HG02588 (cell line): Measurements from ENCODE around the gene HOXB8.

Experiments
- ATAC-seq: cut with Tn5 transposase; IDR thresholded peaks from one replicate; pipeline ENCODE4 v1.9.1; 2021; ENCODE audit warnings: mild to moderate bottlenecking, moderate library complexity; ENCODE audit not compliant: unreplicated experiment

The HOXB8 gene

DNA sequence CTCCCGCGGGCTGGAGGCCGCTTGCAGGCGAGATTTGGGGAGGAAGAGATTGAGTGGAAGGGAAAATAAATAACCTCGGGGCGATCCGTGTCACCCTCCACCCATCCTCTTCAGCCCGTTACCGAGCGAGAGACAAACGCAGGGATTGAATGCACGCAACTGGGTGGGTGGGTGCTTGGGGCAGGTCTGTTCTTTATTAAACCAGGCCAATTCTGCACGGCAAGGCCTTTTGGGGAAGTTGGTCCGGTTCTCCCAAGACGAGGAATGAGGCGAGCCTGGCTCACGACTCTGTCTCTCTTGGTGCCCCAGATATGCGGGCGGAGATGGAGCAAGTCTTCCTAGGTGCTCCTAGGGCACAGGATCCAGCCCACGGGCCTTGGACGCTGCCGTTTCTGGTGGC is 3.9 kb downstream of the HOXB8 start:
- no peak for ATAC-seq

DNA sequence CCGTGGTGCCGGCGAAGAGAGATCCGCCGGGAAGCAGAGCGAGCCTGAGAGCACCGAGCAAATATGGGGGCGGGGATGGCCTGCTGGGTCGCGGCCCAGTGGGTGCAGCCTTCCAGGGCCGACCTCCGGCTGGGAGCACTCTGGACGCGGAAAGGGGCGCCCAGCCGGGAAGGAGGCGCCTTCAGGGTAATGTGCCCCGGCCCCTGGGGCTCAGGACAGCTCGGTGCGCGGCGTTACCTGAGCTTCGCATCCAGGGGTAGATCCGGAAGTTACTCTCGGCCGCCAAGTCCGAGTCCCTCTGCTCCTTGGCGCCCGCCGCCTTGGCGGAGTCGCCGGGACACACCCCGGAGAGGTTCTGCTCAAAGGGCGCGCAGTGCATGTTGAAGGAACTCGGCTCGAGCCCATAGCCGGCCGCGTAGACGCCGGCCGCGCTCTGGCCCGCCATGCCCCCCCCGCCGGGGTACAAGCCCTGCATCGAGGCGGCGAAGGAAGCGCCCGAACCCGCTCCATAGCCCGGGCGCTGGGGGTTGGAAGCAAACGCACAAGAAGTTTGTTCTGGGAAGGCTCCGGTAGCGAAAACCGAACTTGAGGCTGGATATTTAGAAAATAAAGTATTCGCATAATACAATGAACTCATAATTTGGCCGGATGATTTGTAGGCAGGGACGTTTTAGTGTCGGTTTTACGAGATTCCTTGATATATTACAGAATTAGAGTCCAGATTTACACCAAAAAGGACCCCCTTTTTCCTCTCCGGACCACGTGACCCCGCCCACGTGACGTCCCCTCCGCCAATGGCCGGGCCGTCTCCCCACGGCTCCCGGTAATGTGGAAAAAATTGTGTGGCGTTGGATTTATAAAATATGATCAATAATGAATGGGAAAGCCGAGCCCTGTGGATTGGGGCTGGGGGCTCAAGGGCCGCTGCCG is 4.5 kb downstream of the HOXB8 start, which contains the start of gene HOXB7:
Gene HOXB7 (minus strand): TSS at position 736 of the 930 bp plus-strand sequence. CDS start 99 bp downstream, at position 637.
- no peak for ATAC-seq

DNA sequence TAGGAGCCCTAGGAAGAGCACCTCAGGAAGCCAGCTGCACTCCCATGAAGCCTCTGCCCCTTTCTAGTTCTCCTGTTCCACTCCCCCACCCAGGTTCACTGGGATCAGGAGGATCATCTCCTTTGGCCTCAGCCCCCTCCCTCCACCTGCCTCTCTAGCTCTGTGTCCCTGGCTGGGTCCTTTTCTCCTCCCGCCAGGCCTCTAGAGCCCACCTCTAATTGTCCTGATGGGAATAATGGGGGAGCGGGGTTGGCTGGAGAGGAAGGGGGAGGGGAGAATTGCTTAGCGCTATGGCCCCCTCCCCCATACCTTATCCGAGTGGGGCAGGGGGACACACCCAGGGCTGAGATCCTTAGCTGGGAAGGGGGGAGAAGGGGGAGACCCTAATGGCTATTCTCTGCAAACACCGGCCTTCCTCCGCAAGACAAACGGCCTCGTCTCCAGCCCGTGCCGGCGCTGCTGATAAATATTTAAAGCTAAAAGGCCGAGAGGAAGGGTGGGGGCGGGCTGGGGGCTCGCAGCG is 5.3 kb downstream of the HOXB8 start:
- ATAC-seq: no peak

DNA sequence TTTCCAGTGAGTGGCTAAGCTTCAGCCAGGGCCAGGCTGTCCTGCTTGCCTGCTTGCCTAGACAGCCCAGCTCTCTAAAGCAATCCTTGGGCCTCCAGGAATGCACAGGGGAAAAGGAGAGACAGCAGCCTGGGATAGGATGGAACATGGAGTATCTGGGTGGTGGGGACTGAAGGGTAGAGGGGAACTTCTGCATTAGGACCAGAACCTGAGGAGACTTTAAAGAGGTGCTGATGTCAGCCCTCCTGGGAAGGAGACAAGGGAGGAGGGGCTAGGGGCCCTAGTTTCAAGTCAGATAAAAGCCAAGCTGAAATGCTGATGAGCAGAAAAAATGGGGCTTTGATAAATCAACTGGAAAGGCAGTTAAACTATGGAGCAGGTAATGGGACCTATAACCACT is 6.1 kb downstream of the HOXB8 start:
- no peak for ATAC-seq

DNA sequence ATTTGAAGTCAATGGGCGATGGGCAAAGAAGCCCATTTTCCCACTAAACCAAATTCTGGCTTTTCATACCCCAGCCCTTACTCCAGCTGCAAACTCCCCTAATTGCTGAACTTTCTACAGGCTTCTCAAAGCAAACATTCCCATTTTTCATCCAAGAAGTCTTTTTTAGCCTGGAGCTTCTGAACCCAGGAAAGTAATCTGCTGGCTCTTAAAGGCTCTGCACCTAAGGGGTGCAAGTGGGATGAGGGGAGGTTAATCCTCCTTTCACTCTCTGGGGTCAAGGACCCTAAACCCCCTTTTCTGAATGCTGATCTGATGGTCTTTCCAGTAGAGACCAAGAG is 6.6 kb downstream of the HOXB8 start:
- ATAC-seq: no peak

DNA sequence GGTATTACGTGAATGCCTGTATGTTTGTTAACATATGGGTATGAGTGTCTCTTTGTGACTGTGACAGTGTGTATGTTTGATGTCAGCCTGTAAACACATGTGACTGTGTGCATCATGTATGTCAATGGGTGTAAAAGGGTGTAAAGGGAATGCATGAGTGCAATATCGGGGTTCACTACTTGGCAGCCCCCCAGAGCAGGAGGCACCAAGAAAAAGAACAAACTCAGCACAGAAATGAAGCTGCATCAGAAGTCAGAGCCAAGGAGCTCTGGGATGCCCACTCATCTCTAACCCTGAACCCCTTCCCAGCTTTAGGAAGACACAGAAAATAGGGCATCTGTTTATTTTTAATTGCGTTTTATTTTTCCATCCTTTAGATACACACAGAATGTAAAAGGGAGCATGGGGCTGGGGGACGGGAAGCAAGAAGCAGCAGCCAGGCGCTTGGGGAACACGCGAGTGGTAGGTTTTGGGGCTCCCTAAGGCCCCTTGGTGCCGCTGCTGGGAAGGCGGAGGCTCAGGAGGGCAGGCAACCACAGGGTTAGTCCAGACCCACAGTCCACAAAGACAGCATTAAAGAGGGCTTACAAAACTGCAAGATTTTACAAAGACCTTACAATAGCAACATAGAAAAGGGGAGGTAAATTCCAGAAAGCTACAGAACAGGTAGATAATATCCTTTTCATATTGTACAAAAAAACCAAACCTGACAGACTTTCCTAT is 8.0 kb downstream of the HOXB8 start:
- ATAC-seq: no peak

GRCh38 chr17:48605991-48606891 is 8.9 kb downstream of the HOXB8 start:
- ATAC-seq: no peak

- no peak for ATAC-seq
These were observed 9.6 kb downstream of the HOXB8 start for GRCh38 chr17:48605409-48605919.

- ATAC-seq: no peak
These were observed 10.2 kb downstream of the HOXB8 start, which contains the start of gene HOXB6 for GRCh38 chr17:48604770-48605329. Gene HOXB6, minus strand, starts transcription at chr17:48604986. Its CDS starts 6,836 bp downstream, at chr17:48598150.

DNA sequence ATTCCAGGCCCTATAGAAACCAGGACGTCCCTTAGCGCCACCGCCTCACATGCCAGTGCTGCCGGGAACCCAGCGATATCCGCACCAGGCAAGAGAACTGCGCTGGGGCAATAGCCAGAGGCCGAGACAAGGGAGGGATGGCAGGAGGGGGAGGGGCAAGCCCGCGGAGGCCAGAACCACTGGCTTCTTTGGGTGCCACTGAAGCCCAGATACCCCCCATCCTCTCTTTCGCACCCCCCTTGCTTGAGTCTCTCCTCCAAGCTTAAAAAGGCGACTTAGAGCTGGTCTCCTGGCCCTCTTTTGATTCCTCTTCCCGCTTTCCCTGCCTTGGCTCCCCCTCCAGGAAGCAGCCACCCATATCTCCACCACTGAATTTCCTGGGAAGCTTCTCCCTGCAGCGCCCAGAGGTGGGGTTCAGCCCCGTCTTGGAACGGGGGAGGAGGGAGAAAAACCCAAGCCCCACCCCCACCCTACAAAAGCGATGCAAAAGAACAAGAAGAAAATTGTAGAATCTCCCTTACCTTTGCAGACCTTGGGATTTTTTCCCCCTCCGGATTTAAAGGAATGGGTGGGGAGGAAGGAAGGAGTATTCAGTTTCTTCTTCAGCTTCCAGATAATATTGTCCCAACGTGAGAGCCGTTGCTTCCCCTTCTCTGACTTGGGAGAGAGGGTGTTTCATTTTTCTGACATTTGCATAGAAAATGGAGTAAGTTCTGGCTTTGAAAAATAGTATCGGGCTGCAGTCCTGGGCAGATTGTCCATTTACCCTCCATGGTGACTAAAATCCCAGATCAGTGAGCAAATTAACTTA is 10.9 kb downstream of the HOXB8 start:
- ATAC-seq: no peak

GRCh38 chr17:48601539-48602425 is 13.3 kb downstream of the HOXB8 start:
- ATAC-seq: peak; percentile 10

GRCh38 chr17:48601207-48601538 is 13.9 kb downstream of the HOXB8 start:
- no peak for ATAC-seq

DNA sequence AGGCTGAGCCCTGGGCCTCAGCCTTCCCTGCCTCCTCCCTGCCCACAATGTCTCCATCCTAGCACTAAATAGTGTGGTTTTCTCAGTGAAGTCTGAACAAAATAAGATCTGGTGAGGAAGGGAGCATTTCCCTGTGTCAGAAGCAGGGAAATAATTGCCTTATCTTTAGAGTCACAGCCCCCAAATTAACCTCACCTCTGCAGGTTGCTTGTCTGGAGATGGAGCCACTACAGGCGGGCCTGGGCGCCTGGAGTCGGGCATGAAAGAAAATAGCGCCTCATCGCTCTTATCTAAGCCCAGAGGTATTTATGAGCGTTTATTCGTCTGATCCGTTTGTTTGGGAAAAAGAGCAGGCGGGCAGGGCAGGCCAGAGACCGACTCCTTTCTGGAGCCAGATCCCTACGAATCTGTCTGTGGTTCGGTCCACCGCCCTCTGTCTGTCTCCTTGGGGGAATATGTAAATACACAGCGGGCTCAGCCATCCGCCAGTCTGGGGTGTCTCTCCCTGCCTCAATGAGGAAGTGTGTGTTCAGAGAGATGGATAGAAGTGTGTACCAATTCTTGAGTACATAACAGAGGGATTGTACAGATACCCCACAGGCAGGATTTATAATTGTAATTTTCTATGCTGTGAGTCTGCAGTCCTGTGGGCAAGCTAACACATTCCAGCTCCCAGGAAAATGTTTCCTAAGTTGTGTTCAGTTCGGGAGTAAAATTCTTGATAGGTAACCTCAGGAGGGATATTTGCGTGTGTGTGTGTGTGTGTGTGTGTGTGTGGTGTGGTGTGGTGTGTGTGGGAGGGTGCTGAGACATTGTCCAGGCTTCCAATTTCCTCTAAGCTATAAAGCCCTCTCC is 14.6 kb downstream of the HOXB8 start:
- ATAC-seq: no peak

DNA sequence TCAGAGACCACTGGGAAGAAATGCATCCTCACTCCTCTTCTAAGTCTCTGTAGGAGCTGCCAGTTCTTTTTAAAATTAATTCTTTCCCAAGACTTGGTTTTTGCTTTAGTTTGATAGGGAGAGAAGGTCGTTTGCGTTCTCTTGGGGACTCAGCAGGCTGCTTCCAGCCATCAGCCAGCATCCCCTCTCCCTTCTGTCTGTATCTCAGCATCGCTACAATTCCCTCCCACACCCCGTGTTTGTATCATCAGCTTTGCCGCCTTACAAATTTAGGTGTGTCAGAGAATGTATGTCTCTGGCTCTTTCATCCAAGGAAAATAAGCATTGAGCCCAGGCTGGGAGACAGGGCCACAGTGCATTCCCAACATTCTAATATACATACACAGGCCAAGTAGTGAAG is 15.7 kb downstream of the HOXB8 start:
- no peak for ATAC-seq

DNA sequence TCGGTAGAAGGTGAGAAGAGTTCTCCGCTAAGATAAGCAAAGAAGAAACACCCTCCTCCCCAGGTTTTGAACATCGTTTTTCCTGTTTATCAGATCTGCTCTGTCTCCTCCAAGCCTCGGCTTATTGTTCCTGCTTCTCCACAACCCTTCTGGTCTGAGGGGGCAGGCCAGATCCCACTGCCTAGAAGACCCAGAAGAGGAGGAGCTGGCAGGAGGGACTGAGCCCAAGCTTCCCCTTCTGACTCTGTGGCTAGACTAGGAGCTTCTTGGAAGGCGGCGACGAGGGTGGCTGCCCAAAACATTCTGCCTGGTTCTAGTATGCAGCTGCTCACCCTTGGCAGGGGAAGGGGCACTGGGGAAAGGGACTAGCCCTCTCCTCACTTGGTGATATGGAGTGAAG is 16.4 kb downstream of the HOXB8 start:
- ATAC-seq: no peak

- no peak for ATAC-seq
These were observed 17.1 kb downstream of the HOXB8 start for GRCh38 chr17:48597778-48598631.

GRCh38 chr17:48597528-48597777 is 17.6 kb downstream of the HOXB8 start:
- ATAC-seq: no peak
